Cardiac septum (tissue), 1 donor: Measurements from ENCODE around the gene C2orf92. TPM values are rescaled to one million over a fixed set of nuclear protein-coding genes. Genes with fewer than 3 reads are reported as not detected.
"Not testable (repeated sequence)": the region's sequence is repeated elsewhere in the genome, so short reads cannot be mapped to it uniquely, and the experiment has no call there.

Experiments
- DNase-seq: peaks from one replicate; pipeline ENCODE4 v3.0.0-alpha.2; 2020; ENCODE audit warnings: low spot score
- intact Hi-C: fragments of 100-400 bp; cut with DNase I; formaldehyde crosslinking; loops from one replicate; pipeline ENCODE4 v1.14.0; 2022
- long read RNA-seq: library from polyadenylated mRNA; unstranded; transcript quantifications from one replicate; pipeline ENCODE4 v2.0.0, GENCODE V29; 2021
- total RNA-seq: library from RNA; stranded (reverse); fragmentation: NEBNext Ultra II Directional; extraction: Animal tissue kit (Norgen Biotek cat#: 25700); gene quantifications from one replicate; pipeline ENCODE4 v1.2.1, GENCODE V29; 2021
- donor health status: DM: no; HTN: no; CAD: no.

C2orf92 gene
- total RNA-seq: 4.6 TPM
- long read RNA-seq, partial matches to known transcripts: 0 of 2 reads
- long read RNA-seq, other reads (novel, unspliced or antisense): 2 of 2 reads

DNA sequence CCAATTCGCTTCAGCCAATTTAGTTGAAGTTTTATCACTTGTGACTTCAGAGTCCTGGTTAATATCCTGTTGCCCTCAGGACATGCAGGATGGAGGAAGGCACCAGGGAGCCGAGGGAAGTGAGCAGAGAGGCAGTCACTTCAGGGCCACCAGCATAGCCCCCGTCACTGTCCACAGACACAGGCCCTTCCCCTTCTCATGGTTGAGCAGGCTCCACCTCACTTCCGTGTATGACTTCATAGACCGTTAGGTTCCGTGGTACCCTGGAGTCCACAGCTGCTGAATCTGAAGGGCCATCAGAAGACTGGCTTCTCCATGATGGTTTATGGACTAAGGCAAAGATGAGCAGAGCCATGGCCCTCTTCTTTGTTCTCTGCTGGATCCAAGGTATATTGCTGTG, at the start of gene C2orf92:
Gene C2orf92, plus strand, starts transcription at position 266 of the 400 bp plus-strand sequence. Its CDS starts 76 bp downstream, at position 342.
- no peak for DNase-seq
- intact Hi-C loops: no loop called here

DNA sequence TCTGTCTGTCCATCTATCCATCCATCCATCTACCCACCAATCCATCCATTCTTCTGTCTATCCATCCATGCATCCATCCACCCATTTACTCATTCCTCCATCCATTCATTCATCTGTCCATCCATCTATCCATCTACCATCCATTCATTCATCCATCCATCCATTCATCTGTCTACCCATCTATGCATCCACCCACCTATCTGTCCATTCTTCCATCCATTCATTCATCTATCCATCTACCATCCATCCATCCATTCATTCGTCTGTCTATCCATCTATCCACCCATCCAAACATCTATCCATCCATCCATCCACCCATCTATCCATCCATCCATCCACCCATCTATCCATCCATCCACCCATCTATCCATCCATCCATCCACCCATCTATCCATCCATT, 49.0 kb upstream of the C2orf92 start:
- DNase-seq, intact Hi-C loops: not testable (repeated sequence)

DNA sequence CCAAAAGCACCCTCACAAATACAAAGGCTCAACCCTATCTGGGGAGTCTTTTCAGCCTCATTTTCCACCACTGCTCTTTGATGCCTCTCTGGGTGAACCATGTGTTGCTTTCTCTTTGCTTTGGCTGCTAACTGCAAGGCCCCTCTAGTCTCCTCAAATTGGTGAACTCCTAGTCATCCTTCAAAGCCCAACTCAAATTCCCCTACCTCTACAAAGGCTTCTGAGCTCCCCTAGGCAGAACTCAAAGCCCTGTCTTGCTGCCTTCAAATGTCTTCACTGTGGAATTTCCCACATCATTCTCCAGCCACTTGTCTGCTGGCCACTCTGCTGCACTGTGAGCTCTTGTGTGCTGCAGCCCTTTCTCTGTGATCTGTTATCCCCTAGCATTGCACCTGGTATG, 46.5 kb upstream of the C2orf92 start:
- intact Hi-C loops, DNase-seq: not testable (repeated sequence)

DNA sequence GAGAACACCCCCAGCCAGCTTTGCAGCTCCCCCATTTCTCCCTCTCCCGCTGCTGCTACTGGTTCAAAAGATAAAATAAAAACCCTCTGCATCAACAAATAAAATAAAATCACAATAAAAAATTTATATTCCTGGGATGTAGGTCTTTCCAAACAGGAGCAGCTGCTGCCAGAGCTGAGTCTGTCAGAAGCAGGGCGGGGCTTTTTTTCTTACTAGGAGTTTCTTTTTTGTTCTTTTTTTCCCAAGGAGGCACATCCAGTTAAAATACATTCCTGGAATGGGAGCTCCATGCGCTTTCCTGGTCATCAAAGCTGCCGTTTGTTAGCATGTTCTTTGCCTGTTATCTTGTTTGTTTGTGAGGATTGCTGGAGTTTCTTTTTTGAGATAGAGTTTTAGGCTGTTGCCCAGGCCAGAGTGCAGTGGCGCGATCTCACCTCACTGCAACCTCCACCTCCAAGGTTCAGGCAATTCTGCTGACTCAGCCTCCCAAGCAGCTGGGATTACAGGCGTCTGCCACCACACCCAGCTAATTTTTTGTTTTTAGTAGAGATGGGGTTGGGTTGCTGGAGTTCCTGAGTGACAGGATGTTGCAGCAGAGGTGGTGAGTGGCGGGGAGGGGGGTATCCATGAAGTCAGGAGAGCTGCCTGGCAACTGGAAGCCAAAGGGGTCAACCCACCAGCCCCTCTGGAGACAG, 44.0 kb upstream of the C2orf92 start:
- DNase-seq, intact Hi-C loops: not testable (repeated sequence)

DNA sequence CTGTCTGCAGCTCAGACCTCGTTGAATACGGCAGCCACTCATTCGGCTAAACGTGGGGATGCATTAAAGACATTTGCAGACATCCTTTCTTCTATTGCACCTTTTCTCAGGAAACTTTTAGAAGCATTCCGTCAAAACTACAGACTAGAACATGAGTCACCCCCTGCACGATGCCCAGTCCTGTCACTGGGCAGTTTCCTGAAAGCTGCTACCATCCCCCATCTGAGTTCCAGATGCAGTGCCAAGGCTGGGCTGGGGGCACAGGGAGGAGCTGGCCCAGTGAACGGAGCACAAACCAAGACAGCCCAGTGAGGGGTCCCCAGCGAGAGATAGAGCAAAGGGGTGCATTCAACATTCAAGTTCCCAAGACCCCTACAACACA, 43.5 kb upstream of the C2orf92 start:
- DNase-seq, intact Hi-C loops: not testable (repeated sequence)

DNA sequence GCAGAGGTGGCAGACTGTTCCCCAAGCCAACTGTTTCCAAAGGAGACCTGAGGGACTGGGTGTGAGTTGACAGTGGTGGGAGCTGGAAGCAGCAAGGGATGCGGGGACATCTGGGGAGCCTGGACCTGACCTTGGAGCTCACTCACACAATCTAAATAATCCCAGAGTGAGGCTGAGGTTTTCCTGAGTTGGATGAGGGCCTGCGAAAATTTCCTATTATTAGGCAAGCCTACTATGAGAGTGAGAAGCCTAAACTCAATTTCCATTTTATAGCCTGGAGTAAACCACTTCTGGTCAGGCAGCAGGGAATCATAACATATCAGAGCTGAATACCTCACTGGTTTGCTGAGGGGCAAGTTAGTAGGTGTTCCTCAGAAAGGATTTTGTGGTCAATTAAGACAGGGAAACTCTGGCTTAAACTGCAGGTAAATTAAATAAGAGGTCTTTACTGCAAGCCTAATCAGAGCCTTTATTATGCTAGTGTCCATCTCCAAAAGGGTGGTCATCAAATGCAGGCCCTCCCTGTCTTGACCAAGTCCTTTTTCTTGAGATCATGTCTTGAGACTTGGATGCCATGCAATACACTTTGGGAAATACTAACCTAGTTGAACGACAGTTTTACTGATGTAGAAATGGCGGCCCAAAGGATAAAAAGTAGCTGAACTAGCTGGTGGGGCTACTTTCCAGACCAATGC, 25.3 kb upstream of the C2orf92 start:
- no peak for DNase-seq
- intact Hi-C loops: loop anchor here (10.0 kb wide), 2 partner anchors 49 to 1579 kb away; no protein-coding TSS in a partner anchor

DNA sequence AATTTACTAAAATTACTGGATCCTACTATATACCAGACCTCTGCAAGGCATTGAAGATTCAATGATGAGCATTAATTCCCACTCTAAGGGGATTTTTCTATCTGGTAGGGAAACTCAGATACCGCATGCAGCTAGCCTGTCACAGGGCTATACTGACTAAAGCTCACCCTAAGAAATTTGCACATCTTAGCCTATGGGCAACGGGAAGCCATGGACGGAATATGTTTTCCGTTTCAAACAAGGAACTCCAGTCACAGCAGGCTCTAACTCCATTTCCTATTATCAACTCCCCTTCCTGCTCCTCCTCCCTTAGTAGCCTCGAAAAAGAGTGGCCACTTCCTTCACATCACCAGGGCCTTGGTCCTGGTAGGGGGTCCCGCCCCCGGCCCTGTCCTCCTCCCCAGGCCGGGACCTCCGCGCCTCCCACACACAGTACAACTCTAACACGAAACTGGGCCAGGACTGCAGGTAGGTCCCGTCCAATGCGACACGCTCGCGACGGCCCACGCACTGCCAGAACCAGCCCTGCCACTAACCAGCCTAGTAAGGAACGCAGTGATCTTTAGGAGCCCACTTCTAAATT, 24.3 kb upstream of the C2orf92 start:
- DNase-seq: no peak
- intact Hi-C loops: loop anchor here (10.0 kb wide), 2 partner anchors 50 to 1580 kb away; no protein-coding TSS in a partner anchor

DNA sequence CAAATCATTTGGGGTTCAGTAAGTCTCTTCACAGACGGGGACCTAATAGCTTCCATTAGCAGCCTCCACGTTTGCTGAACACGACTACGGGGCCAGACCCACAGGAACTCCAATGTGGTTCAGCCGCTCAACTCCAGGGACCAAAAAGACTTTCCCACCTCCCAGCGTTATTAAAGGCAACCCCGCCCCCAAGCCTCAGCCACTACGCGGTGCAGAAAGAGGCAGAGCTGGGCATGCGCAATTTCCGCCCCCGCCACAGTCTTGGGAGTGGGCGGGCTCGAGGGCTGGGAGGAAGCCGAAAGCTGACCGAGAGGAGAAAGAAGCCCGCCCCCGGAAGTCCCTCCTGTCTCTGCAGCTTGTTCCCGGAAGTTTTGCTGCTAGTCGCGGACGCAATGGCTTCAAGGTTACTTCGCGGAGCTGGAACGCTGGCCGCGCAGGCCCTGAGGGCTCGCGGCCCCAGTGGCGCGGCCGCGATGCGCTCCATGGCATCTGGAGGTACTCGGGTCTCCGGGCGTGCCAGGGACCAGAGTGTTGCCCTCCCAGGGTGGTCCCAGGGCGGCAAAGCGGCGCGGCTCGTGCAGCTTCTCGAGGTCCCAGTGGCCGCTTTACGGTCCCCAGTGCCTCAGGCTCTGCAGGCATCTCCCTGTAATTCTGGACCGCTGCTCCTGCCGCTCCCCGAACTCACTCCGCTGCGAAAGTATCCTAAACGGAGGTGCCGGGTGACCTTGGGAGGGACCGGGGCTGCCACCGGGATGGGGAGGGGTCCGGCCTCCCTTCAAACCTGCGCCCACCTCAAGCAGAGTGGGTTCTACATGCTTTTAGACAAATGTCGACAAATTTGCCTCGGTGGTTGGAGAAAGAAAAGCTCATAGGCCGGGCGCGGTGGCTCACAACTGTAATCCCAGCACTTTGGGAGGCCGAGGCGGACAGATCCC, 23.6 kb upstream of the C2orf92 start, which contains the start of gene COX5B:
Gene COX5B, plus strand, starts transcription at position 368 of the 935 bp plus-strand sequence. Its CDS starts 25 bp downstream, at position 393.
- intact Hi-C loops: loop anchor here (1.0 to 10.0 kb wide), 3 partner anchors 16 to 1581 kb away; no protein-coding TSS in a partner anchor
- DNase-seq: peak; percentile 100

DNA sequence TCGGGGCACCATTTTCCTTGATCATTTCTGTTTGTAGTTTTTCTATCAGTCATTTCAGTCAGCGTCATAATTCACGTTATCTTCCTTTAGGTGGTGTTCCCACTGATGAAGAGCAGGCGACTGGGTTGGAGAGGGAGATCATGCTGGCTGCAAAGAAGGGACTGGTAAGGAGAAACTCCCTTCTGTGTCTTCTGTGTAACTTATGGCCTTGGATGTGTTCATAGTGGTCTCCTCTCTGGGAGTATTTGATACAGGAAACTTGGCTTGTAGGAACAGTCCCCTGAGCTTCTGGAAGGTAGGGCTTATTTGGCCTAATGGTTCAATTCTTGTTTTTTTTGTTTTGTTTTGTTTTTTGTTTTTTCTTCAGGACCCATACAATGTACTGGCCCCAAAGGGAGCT, 22.5 kb upstream of the C2orf92 start:
- intact Hi-C loops: loop anchor here (1.0 to 10.0 kb wide), 3 partner anchors 15 to 1582 kb away; no protein-coding TSS in a partner anchor
- DNase-seq: no peak

DNA sequence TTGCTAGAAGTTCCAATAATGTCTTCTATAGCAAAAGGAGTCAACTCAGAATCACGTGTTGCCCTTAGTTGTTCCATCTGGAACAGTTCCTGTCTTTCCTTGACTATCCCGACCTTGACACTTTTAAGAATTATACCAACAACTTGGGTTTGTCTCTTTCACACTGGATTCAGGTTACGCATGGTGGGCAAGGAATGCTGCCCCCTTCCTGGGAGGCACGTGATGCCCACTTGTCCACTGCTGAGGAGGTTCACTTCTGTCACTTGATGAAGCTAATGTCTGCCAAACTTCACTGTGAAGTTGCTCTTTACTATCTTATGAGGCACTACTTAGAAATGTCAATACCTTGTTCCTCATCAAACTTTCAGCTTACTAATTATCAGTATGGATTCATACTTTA, 18.4 kb upstream of the C2orf92 start:
- intact Hi-C loops: no loop called here
- DNase-seq: no peak

DNA sequence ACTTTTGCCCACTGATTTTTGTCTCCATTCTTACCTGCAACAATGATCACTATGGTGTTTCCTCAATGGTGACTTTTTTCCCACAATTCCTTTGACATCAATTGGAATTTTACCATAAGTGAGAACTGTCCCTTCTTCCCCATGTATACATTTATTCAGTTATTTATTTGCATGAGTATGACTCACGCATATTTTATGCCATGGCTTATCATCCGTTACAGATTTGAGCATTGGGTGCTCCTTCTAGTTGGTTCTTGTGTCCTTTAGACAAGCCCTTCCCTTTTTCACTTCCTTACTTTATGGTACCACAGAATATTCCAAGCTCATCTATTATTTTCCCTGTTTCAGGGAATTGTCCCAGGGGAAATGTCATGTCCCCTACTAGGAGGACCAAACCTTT, 16.0 kb upstream of the C2orf92 start:
- no peak for DNase-seq
- intact Hi-C loops: no loop called here

DNA sequence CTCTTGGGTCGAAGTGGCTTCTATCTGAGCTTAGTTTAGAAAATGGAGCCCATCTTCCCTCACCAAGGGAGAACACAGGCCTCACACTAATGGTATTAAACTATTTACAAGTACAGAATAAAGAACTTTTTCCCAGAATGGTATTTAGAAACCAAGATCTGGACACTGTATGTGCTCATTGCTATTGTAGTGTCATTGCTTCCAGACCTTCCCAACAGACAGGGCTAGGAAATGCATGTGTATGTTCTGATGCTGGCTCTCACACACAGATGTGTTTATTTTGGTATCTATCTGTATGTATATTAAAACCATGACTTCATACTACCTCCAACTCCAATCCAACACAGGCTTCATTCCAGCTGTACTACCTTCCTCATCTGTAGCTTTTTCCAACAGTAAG, 15.6 kb upstream of the C2orf92 start:
- DNase-seq: no peak
- intact Hi-C loops: no loop called here

DNA sequence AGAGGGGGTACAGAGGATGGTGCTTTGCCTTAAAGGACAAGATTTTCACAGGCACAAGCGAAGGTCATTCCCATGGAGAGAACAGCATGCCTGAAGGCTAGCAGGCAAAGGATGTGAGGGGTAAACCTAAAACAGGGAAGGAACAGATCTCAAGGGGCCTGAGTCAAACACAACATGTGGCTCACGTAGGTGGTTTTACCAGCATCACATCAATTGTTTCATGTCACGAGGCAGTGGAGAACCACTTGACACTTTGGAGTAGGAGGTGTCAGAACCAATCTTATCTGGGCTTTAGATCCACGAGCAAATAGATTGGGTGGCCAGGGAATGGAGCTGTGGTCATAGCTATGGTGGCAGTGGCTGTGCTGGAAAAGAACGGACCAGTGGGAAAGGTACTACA, 15.2 kb upstream of the C2orf92 start:
- no peak for DNase-seq
- intact Hi-C loops: no loop called here

DNA sequence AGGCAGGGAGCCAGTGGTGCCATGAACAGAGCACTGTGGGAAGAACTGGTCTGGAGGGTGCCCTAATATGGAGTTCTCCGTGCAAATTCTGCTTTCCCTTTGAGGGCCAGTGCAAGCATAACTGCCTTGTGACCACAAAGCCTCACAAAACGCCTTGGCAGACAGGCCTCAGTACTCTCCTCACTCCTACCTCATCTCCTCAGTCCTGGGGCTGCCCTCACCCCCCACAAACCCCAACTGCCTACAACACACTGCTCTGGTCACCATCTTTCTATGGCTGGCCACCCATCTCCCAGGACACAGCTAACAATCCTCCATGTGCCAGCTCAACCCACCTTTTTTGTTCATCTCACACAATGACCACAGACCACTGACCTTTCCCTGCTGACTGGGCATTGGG, 14.7 kb upstream of the C2orf92 start:
- DNase-seq: no peak
- intact Hi-C loops: no loop called here

DNA sequence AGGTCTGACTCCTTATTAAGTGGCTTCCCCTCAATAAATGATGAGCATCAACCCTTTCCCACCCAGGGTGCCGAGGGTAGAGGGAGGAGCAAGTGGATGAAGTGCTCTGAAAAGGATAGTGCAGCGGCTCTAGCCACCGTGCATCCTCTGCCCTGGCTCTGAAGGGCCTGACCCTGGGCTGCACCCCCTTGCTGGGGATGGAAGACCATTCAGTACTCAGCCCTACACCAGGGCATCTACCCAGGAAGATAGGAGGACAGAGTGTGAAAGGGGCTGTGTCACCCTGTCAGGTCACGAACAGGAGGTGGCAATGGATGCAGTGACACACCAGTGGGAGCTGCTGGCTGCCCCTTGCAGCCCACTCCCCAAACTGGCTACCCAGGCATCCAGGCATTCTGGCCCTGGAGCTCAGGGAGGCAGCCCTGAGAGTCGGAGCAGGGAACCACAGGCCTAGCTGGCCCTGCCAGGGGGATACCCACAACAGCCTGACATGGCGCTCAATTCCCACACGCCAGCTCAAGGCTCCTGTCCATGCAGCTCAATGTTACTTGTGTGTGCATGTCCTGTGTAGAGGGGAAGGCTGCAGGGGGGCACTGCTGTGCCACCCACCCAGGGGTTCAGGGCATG, 13.3 kb upstream of the C2orf92 start:
- DNase-seq: no peak
- intact Hi-C loops: no loop called here

DNA sequence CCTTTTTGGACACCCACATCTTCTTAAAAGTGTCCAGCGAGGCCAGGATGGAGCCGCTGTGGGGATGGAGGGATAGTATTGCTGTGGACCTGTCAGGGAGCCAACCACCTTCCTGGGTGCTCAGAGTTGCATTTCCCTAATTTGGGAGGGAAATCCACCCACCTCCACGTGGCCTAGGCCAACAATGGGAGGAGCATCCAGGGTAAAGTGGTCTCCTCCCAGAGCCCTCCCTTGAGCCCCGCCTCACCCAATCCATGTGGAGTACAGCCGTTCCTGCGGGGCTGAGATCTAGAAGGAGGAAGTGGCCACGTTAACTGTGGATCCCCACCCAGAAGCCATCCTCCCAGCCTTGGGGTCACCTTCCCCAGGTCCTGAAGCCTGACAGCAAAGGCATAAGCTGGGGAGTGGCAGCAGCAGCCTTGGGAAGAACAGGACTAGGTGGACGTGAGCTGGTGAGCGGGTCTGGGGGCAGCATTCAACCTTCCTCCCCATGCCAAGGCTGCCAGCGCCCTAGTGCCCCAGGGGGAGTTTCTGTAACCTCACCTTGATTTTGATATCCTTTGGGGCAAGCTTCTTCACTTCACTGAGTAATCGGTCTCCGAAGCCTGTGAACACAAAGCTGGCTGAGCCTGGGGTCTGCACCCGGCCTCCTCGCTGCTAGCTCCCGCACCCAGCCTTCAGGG, 12.5 kb upstream of the C2orf92 start:
- no peak for DNase-seq
- intact Hi-C loops: no loop called here

DNA sequence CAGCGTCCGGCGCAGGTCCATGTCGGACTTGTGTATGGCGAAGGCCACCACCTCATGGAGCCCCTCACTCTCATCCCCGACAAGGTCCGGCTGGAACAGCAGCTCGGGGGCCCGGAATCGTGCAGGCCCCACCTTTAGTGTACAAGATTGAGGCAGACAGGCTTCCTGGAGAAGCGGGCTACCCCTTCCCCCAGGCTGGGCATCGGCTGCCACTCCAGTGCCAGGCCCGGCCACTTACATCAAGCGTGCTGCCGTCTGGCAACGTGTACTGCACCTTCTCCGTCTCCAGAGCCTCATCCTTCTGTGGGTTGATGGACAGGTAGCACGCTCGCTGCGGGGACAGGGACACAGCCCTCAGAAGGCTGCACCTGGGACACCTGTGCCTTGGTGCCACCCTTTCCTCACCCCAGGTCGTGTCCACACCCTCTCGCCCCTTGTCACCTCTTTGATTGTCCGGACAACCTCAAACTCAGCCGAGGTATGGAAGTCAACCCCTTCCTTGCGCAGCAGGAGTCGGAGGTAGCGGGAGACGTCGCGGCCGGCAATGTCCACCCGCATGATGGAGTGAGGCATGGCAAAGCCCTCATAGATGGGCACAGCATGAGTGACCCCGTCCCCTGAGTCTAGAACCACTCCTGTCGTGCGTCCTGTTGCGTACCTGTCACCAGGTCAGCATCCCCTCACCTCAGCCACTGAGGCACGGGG, 11.4 kb upstream of the C2orf92 start:
- intact Hi-C loops: no loop called here
- DNase-seq: no peak

DNA sequence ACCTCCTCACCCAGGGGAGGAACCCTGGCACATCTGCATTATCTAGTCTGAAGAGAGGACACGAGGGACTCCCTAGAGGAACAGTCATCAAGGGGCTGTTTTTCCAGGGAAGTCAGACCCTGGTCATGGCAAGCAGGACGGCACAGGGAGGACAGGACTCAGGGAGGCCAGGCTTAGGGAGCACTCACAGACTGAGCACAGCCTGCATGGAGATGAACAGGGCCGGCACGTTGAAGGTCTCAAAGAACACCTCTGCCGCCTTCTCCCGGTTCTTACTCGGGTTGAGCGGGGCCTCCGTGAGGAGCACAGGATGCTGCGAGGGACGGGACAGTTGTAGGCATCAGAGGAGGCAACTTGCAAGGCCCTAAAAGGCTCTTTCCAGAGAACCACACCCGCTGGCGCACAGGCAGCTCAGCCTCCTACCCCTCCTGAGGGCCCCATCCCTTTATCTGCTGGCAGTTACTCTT, 10.8 kb upstream of the C2orf92 start:
- intact Hi-C loops: no loop called here

More for the DNA sequence above, 10.8 kb upstream of the C2orf92 start:
- DNase-seq: no peak
